ENCODE data around the gene ACP1.

Gene ACP1

DNA sequence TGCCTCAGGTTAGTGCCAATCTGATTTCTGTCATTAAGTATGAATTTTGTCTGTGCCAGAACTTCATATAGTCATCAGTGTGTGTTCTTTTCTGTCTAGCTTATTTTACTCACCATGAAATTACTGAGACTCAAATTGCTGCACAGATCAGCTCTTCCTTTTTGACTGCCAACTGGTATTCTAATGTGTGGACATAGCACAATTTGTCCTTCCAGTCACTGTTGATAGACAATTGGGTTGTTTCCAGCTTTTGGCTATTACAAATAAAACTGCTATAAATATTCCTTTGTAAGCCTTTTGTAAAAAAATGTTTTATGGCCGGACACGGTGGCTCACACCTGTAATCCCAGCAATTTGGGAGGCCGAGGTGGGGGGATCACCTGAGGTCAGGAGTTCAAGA is 8.7 kb upstream of the ACP1 start:
- no peak for DNase-seq

DNA sequence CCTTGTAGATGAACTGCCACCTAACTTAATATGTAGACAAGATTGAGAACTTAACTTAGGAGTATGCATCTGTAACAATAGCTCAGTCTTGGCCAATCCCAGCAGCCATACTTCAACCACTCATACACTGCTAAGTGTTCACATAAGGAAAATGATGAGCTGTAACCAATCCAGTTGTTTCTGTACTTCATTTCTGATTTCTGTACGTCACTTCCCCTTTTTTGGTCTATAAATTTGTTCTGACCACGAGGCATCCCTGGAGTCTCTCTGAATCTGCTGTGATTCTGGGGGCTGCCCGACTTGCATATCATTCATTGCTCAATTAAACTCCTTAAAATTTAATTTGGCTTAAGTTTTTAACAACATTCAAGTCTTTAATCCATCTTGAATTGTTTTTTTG is 7.3 kb upstream of the ACP1 start:
- no peak for DNase-seq

DNA sequence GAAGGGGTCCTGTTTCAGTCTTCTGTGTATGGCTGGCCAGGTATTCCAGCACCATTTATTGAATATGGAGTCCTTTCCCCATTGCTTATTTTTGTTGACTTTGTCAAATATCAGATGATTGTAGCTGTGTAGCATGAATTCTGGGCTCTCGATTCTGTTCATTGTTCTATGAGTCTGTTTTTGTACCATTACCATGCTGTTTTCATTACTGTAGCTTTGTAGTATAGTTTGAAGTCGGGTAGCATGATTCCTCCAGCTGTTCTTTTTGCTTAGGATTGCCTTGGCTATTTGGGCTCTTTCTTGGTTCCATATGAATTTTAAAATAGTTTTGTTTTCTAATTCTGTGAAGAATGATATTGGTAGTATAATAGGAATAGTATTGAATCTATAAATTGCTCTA is 6.9 kb upstream of the ACP1 start:
- no peak for DNase-seq

DNA sequence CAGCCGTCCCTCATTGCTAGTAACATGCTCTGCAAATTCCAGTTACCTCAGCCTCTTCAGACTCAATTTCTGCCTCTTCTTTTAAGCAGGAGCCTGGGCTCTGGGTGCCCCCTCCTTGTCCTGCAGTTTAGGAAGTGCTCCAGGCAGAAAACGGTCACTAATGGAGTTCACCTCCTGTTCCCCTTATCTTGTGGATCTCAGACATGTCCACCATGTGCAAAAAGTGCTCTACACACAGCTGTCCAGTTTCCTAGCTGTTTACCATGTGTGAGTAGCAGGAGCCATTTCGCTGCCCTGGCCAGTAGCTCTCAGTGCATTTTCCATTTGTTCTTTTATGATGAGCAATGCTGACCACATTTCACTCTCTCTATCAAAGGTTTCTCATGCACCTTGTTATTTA is 5.8 kb upstream of the ACP1 start:
- no peak for DNase-seq

DNA sequence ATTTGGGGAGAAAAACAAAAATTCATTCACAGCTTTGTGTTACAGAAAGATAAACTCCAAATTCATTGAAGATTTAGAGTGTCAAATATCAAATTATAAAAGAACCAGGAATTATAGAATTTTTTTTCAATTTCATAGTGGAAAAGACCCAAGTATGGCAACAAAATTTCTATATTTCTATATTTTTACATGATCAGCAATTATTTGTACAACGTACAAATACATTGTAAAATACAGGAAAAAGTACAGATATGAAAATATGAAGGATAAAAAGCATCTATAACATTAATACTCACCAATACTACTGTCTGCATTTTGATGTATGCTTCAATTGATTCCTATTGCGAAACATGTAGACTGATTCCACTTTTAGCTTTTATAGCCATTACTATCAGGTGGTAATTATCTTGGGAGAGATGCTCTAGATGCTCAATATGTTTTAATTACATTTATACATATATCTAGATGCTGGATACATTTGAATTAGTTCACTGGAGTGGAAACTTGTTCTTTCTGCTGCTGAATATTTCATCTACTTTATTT is 4.9 kb upstream of the ACP1 start:
- no peak for DNase-seq

DNA sequence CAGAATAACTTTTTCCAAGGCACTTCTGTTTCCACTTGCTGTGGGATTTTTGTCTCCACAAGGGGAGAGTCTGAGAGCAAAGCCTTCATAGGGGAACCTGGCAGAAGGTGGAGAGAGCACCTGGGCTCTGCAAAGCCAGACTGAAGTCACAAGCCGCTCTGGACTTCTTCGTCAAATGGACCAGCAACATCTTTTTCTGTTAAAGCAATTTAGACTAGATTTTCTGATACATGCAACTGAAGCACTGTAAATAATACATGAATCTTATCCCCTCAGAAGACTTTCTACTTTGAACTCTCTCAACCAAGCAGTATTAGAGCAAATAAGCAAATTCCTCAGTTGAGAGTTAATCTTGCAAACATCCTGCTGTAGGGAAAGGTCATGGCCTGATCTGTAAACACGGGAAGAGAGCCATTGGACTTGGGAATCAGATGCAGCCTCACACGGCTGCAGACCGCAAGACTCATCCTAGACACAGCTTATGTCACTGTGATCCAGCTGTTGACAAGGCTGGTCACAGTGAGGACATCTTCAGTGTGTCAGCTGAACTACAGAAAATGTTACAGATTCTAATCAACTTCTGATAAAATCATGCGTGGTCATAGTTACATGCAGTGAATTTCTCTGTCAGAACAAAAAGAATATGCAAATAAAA is 4.1 kb upstream of the ACP1 start:
- no peak for DNase-seq

DNA sequence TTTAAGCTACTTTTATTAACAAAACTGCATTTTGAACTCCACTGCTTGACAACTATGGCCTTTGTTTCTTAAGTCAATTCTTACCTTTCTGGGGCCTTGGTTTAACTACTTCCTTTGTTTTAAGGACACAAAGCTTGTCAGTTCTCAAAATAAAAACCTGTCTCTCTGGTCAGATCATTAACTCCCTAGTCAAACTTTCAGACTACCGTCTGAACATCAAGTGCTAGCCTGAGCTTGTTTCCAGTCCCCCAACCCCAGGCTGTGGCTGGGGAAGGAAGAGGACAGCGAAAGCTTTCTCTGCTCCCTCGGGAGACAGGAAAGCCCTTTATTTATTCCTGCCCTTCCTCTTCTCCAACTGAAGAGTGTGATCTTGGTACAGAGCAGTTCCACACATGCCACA is 2.6 kb upstream of the ACP1 start:
- no peak for DNase-seq

DNA sequence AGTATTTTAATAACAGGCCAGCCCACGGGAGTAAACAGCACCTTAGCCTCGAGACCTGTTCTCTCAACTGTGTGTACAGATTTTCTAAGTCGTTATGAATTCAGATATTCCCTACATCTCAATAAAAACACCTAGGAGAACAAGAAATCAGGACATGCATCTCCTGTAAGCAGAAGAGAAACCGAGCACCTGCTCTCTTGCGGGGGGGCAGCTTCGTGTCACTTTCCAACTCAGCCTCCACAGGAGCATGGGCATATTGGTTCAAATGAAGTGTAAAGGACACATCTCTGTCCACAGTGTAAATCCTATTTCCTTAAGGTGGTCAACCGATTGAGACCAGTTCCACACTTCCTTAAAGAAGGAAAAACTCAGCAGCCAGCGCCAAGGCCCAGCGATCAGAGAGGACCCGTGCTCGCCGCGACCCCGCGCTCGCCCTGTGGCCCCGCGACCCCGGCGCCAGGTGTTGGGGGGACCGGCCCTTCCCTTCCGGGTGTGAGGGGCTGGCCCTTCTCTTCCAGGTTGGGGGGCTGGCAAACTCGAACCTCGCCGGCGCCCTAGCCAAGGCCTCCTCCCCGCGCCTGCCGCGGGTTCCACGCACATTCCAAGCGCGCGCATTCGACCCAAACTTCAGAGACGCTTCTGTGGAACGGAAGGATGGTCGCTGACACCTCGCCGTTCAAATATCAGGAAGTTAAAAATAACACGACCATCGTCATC is 1.6 kb upstream of the ACP1 start:
- no peak for DNase-seq

DNA sequence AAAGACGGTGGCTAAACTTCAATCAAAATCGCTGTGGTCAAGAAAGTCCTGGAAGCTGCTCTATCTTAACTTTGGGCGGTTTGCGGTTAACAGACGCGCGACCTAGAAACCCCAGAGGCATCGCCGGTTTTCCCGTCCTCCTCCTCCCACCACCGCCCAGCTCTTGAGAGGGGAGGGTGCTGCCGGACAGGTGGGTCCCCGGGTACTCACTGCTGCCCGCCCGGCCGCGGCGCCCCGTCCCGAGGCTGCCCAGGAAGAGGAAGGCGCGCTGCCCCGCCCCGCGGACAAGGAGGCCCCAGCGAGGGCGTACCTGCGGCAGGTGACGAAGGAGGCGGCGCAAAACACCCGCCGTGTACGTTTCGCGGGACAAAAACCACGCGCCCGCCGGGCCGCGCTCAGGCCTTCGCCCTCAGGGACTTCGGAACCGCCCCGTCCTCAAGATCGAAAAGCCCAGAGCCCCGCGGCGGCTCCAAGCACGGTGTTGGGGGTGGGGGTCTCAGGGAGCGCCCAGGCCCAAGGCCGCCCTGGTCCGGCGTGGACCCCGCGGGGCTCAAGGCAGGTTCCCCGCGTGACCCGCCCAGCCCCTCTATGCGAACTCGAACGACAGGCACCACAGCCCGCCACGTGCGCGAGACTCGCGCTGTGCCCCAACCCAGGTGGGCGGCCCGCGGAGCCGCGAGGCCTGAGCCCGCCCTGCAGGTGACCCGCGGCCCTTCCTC is 814 bp upstream of the ACP1 start, which contains the start of gene SH3YL1:
Gene SH3YL1 (minus strand): TSS at position 259 of the 719 bp plus-strand sequence. CDS start 48 bp downstream, at position 211.
- no peak for DNase-seq

DNA sequence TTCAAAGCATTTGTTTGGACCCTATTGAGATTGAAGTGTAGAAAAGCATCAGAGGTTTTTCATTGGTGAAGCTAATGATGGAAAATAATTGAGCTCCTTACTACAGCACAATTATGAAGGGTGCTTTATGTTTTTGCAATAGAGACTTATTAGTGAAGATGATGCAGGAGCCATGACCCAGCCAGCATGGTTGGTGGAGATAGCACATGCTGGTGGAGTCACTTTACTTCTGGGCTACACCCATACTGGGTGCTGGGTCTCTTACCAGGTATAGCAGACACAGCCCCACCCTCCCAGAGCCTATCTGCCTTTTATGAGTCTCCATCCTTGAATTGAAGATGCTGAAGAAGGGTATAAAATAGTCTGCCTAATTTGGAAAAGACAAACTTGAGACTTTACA is 3.6 kb downstream of the ACP1 start:
- no peak for DNase-seq

DNA sequence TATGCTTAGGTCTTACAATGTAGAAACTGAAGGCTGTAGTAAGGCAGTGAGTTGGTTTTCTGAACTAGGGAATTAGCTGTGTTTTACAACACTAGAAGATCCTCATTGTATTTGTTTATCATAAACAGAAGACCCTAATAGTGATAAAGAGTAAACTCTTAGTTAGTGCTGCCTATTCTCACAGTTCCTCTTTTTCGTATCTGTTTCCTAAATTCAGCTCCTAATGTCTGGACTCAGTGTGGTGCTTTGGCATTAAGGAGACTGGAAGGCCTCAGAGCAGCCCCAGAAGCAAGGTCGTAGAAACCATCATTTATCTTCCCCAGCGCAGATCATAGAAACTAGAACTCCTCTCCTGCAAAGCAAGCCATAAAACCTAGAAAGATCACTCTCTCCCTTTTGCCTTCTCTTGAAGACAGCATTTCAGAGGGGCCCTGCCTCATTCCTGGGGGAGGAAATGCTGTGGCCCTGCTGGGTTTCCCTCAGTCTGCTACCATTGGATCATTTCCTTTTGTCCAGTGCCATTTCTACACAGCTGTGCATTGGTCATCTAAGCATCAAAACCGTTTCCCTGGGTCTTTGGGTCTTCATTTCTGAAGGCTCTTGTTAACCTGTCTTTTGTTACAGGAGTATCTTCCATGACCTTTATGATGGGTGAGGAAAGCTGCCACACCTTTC is 4.7 kb downstream of the ACP1 start:
- no peak for DNase-seq

DNA sequence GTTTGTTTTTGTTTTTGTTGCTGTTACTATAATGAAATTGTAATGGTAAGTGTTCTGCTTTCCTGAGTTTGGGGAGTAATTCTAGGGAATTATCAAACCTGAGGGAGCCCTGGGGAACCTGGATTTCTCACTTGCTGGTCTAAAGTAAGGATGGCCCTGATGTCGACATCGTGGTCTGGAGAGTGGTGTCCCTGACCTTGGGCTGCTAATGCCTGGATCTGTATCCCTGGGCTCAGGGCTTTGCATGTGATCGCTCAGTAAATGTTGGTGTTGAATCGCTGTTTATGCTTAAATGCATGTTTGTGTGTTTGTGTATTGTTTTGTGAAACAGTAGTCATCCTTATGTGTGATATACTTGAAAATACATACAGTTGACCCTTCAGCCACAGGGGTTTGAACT is 6.1 kb downstream of the ACP1 start:
- no peak for DNase-seq

DNA sequence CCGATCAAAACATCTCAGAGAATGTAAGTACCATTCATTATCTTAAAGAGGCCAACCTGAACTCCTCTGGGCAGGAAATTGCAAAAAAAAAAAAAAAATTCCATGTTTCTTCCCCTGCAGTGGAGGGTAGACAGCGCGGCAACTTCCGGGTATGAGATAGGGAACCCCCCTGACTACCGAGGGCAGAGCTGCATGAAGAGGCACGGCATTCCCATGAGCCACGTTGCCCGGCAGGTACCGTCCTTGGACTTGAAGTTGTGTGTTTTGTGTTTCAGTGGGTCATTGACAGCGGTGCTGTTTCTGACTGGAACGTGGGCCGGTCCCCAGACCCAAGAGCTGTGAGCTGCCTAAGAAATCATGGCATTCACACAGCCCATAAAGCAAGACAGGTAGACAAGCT is 7.2 kb downstream of the ACP1 start:
- no peak for DNase-seq

DNA sequence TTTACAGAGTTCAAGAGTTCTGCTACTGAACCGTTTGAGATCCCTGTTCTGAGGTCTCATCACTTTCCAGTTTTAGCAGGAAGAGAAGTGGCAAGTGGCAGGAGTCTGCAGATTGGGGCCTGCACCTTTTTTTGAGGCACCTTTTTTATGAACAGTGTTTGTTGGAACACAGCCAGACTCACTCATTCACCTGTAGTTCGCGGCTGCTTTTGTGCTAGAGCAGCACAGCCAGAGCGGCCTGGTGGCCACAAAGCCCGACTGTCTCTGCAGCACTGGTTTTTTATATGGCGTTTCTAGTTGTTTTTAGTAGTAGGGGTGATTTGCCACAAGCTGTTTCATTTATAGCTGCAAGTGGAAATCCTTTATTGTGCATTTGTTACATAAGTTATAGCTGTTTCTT is 8.6 kb downstream of the ACP1 start:
- no peak for DNase-seq

DNA sequence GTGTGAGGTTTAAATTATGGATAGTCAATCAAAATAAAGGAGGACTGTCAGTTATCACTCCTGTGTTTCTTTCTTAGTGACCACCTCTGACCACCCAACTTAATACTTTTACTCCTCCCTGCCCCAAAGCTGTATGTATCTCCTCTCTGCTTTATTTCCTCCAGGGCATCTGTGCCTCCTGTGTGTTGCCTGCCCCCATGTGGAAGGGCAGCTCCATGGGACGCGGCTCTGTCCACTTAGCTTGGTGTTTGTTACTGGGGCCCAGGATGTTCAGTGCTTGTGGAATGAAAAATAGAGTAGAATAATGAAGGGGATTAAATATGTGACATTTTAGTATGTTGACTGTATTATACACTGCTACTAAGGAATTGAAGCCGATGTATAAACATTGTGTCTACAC is 9.8 kb downstream of the ACP1 start:
- no peak for DNase-seq

DNA sequence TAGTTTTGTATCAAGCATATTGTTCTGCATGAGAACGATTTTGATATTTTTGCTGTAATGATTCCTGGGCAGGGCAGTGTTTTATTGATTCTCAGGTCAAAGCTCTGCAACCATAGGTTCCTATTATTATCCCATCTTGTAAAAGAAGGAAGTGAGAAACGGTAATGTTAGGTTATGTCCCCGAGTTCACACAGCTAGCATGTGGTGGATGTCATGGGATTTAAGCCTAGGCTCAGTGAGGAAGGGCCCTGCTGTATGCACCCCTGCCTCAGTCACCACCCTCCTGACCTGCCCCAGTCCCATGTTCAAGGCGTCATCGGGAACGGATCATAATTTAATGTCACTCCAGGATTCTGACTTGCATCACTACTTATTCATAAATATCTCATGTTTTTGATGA is 10.7 kb downstream of the ACP1 start:
- no peak for DNase-seq

DNA sequence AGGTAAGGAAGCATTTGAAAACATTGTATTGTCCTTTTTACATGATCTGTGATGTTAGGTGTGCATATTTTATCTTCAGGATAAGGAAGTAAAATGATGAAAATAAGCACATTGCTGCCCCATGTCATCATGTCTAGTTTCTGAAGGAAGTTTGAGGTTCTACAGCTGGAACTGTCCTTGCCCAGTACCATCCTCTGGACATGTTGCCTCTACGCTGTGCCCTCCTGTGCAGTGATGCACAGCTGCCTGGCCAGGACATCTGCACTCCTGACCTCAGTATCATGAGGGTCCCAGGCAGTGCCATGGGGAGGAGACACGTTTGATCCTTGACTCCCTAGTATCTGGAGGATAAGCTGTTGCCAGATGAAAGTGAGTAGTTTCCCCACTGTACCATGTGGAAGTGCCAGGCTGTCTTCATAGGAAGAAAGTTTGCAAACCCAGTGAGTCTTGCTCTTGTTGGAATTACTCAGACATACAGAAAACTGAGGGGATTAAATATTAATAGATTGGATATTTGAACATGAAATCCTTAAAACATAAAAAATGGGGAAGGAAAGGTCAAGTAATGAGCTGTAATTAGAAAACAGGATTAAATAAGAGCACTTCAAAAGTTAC is 13.7 kb downstream of the ACP1 start:
- DNase-seq, result no peak

DNA sequence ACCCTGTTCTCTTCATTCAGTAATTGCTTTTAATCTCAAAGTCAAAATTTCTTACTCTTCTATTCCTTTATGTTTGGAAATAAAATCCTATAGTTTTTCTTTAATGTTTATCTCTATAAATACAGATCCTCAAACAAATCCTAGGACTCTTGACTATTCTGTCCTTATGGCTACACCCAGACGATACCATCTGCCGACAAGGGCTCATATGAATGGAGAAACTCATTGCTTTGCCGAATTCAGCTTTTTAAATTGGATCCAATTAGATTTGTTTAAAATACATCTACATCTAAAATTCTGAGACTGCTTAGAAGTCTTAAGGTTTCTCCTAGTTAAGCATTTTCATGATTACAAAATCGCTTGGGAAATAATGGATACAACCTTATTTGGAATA is 14.2 kb downstream of the ACP1 start:
- DNase-seq, result no peak

DNA sequence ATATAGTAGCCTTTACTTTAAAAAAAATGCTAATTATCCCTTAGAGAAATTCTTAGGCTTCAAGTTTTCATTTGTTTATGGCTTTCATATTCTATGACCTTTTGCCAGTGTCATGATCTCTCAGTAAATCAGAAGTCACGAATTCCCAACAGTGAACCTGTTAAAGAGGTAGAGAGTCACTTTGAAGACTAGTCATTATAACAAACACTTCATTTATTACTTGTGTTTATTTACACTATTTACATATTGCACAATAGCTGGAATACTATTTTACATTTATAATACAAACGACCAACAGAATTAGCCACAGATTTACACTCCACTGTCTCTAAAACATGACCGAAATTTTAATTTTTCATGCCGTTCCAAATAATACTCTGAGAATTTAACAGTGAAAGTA is 14.6 kb downstream of the ACP1 start:
- no peak for DNase-seq

DNA sequence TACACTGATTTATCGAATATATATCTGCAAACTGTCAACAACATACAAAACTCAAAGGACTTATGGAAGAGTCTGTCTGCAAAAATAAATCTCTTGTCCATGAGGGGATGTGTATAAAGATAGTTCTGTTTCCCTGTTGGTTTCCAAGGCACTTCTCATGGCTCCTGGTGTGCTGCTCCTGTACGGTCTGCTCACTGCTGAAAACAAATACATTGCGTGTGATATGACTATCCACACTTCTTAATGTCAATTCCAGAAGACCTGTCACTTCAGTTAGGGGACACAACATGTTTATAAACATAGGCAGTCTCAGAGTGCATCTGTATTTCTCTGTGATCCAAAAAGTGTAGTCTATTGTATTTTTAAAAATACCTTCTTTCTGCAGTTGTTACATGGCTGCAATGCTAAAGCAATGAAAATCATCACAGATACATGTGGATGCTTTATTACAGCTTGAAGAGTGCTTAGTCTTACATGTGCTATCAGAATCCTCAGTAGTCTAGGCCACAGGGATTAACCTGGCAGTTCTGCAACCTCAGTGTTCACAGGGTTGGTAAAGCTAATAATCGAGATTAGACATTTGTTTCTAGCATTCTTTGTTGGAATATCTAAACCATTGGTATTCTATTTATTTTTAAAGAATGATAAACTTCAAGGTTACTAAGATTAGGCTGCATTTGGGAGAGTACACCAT is 15.4 kb downstream of the ACP1 start:
- no peak for DNase-seq

DNA sequence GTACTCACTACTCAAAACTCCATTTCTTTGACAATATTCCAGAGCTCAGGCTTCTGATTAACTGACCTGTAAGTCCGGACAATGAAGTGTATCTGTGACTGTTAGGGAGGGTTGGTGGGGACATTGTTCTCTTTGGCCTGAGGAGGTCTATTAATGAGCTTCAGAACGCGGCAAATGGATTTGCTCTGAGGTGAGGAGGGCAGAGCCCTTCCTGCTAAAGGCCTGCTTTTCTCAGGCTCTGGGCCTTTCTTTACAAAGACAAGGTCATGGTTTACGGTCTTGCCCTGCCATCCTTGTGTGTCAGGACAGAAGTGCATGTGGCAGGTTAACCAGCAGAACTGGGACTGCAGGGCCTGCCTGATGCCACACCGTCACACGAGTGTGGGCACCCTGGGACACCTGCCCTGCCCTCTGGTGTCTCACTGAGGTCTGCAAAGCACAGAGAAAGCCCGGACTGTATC is 15.9 kb downstream of the ACP1 start:
- DNase-seq, result no peak

DNA sequence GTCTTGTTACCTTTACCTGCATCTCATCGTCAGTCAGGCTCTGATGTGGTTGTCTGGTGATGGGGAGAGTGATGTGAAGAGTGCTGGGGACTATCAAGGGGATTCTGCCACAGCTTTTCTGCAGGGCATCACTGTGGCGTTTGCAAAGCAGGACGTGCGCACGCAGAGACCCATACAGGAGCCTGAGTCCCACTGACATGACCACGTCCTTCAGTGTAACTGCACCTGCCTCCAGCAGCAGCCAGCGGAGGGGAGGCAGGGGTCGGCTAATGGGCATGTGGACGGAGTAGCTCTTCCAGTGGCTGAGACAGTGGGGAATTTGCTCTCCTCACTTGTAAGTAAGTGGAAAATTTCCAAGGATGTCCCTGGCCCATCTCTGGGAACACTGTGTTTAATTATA is 16.6 kb downstream of the ACP1 start:
- no peak for DNase-seq

All from NCI-H2081 treated with DMSO at 0.1 percent for 48 hours (cell line).